ENCODE data around the gene TRPC6.
A peak's percentile ranks its signal among the peaks of the same experiment; 100 is the strongest.

Gene TRPC6

GRCh38 chr11:101583251-101584128 lies at the start of gene TRPC6:
TRPC6 (minus strand) TSS chr11:101584007; CDS start chr11:101583503, 504 bp downstream.
- H3K27me3 ChIP-seq (ENCODE audit: low read depth, low read length), result peaks cover 6% of the 10 kb centered on the region
- peak within 1 kb of the TSS; percentile 62 to 83 for H3K4me3 ChIP-seq (ENCODE audit: low read depth in 1 of 2, low read length in 2 of 2)
- no peaks in the 10 kb centered on the region for H3K9me3 ChIP-seq (ENCODE audit: control insufficient read depth in 1 of 2, low read length in 2 of 2)
- H3K4me1 ChIP-seq (ENCODE audit: control insufficient read depth in 1 of 2, insufficient read depth in 2 of 2, low read length in 2 of 2), result peaks cover 0 to 4% of the 10 kb centered on the region in 2 donors
- H3K27ac ChIP-seq (ENCODE audit: low read length), result peak within 1 kb of the TSS; percentile 70
- H3K36me3 ChIP-seq (ENCODE audit: control insufficient read depth in 1 of 2, insufficient read depth in 2 of 2, low read length in 2 of 2), result no peaks in the 10 kb centered on the region

GRCh38 chr11:101620026-101620425 lies 36.2 kb upstream of the TRPC6 start:
- Histone ChIP-seq H3K36me3 (ENCODE audit: control insufficient read depth in 1 of 2, insufficient read depth in 2 of 2, low read length in 2 of 2) (no peaks in the 10 kb centered on the region), H3K4me1 (ENCODE audit: control insufficient read depth in 1 of 2, insufficient read depth in 2 of 2, low read length in 2 of 2) (no peaks in the 10 kb centered on the region), H3K4me3 (ENCODE audit: low read depth in 1 of 2, low read length in 2 of 2) (no peak overlapping the region), H3K27ac (ENCODE audit: low read length) (no peak overlapping the region), H3K9me3 (ENCODE audit: control insufficient read depth in 1 of 2, low read length in 2 of 2) (no peaks in the 10 kb centered on the region), H3K27me3 (ENCODE audit: low read depth, low read length) (no peaks in the 10 kb centered on the region)

- Histone ChIP-seq H3K36me3 (ENCODE audit: control insufficient read depth in 1 of 2, insufficient read depth in 2 of 2, low read length in 2 of 2) (no peaks in the 10 kb centered on the region), H3K9me3 (ENCODE audit: control insufficient read depth in 1 of 2, low read length in 2 of 2) (no peaks in the 10 kb centered on the region), H3K27ac (ENCODE audit: low read length) (no peak overlapping the region), H3K4me3 (ENCODE audit: low read depth in 1 of 2, low read length in 2 of 2) (no peak overlapping the region), H3K27me3 (ENCODE audit: low read depth, low read length) (no peaks in the 10 kb centered on the region), H3K4me1 (ENCODE audit: control insufficient read depth in 1 of 2, insufficient read depth in 2 of 2, low read length in 2 of 2) (no peaks in the 10 kb centered on the region)
Observed at GRCh38 chr11:101618709-101619108, 34.9 kb upstream of the TRPC6 start.

- no peak overlapping the region for H3K27ac ChIP-seq (ENCODE audit: low read length)
- H3K27me3 ChIP-seq (ENCODE audit: low read depth, low read length), result no peaks in the 10 kb centered on the region
- H3K36me3 ChIP-seq (ENCODE audit: control insufficient read depth in 1 of 2, insufficient read depth in 2 of 2, low read length in 2 of 2), result no peaks in the 10 kb centered on the region
- no peak overlapping the region for H3K4me3 ChIP-seq (ENCODE audit: low read depth in 1 of 2, low read length in 2 of 2)
- no peaks in the 10 kb centered on the region for H3K4me1 ChIP-seq (ENCODE audit: control insufficient read depth in 1 of 2, insufficient read depth in 2 of 2, low read length in 2 of 2)
- no peaks in the 10 kb centered on the region for H3K9me3 ChIP-seq (ENCODE audit: control insufficient read depth in 1 of 2, low read length in 2 of 2)
Observed at GRCh38 chr11:101617735-101618332, 34.0 kb upstream of the TRPC6 start.

GRCh38 chr11:101612481-101612880 lies 28.7 kb upstream of the TRPC6 start:
- Histone ChIP-seq H3K9me3 (ENCODE audit: control insufficient read depth in 1 of 2, low read length in 2 of 2) (no peaks in the 10 kb centered on the region), H3K4me1 (ENCODE audit: control insufficient read depth in 1 of 2, insufficient read depth in 2 of 2, low read length in 2 of 2) (no peaks in the 10 kb centered on the region), H3K36me3 (ENCODE audit: control insufficient read depth in 1 of 2, insufficient read depth in 2 of 2, low read length in 2 of 2) (no peaks in the 10 kb centered on the region), H3K27me3 (ENCODE audit: low read depth, low read length) (no peaks in the 10 kb centered on the region), H3K27ac (ENCODE audit: low read length) (no peak overlapping the region), H3K4me3 (ENCODE audit: low read depth in 1 of 2, low read length in 2 of 2) (no peak overlapping the region)

- H3K27ac ChIP-seq (ENCODE audit: low read length), result no peak overlapping the region
- no peaks in the 10 kb centered on the region for H3K27me3 ChIP-seq (ENCODE audit: low read depth, low read length)
- H3K9me3 ChIP-seq (ENCODE audit: control insufficient read depth in 1 of 2, low read length in 2 of 2), result no peaks in the 10 kb centered on the region
- no peak overlapping the region for H3K4me3 ChIP-seq (ENCODE audit: low read depth in 1 of 2, low read length in 2 of 2)
- H3K36me3 ChIP-seq (ENCODE audit: control insufficient read depth in 1 of 2, insufficient read depth in 2 of 2, low read length in 2 of 2), result no peaks in the 10 kb centered on the region
- no peaks in the 10 kb centered on the region for H3K4me1 ChIP-seq (ENCODE audit: control insufficient read depth in 1 of 2, insufficient read depth in 2 of 2, low read length in 2 of 2)
Observed at GRCh38 chr11:101600924-101601323, 17.1 kb upstream of the TRPC6 start.

GRCh38 chr11:101586965-101587364 lies 3.2 kb upstream of the TRPC6 start:
- peaks cover 0 to 4% of the 10 kb centered on the region in 2 donors for H3K4me1 ChIP-seq (ENCODE audit: control insufficient read depth in 1 of 2, insufficient read depth in 2 of 2, low read length in 2 of 2)
- no peaks in the 10 kb centered on the region for H3K36me3 ChIP-seq (ENCODE audit: control insufficient read depth in 1 of 2, insufficient read depth in 2 of 2, low read length in 2 of 2)
- peaks cover 6% of the 10 kb centered on the region for H3K27me3 ChIP-seq (ENCODE audit: low read depth, low read length)
- H3K9me3 ChIP-seq (ENCODE audit: control insufficient read depth in 1 of 2, low read length in 2 of 2), result no peaks in the 10 kb centered on the region
- no peak overlapping the region for H3K4me3 ChIP-seq (ENCODE audit: low read depth in 1 of 2, low read length in 2 of 2)
- no peak overlapping the region for H3K27ac ChIP-seq (ENCODE audit: low read length)

- Histone ChIP-seq H3K27me3 (ENCODE audit: low read depth, low read length) (peaks cover 6% of the 10 kb centered on the region), H3K9me3 (ENCODE audit: control insufficient read depth in 1 of 2, low read length in 2 of 2) (no peaks in the 10 kb centered on the region), H3K36me3 (ENCODE audit: control insufficient read depth in 1 of 2, insufficient read depth in 2 of 2, low read length in 2 of 2) (no peaks in the 10 kb centered on the region), H3K4me1 (ENCODE audit: control insufficient read depth in 1 of 2, insufficient read depth in 2 of 2, low read length in 2 of 2) (peaks cover 0 to 4% of the 10 kb centered on the region in 2 donors), H3K27ac (ENCODE audit: low read length) (no peak overlapping the region), H3K4me3 (ENCODE audit: low read depth in 1 of 2, low read length in 2 of 2) (peak overlapping the region in 1 of 2 donors; percentile 83)
Observed at GRCh38 chr11:101584655-101585054, 848 bp upstream of the TRPC6 start.

- Histone ChIP-seq H3K9me3 (ENCODE audit: control insufficient read depth in 1 of 2, low read length in 2 of 2) (no peaks in the 10 kb centered on the region), H3K4me3 (ENCODE audit: low read depth in 1 of 2, low read length in 2 of 2) (peak overlapping the region; percentile 62 to 83), H3K4me1 (ENCODE audit: control insufficient read depth in 1 of 2, insufficient read depth in 2 of 2, low read length in 2 of 2) (peaks cover 0 to 4% of the 10 kb centered on the region in 2 donors), H3K27ac (ENCODE audit: low read length) (peak overlapping the region; percentile 70), H3K36me3 (ENCODE audit: control insufficient read depth in 1 of 2, insufficient read depth in 2 of 2, low read length in 2 of 2) (no peaks in the 10 kb centered on the region), H3K27me3 (ENCODE audit: low read depth, low read length) (peaks cover 6% of the 10 kb centered on the region)
Observed at GRCh38 chr11:101584129-101584515, 315 bp upstream of the TRPC6 start.

- H3K4me3 ChIP-seq (ENCODE audit: low read depth in 1 of 2, low read length in 2 of 2), result peak overlapping the region; percentile 62 to 83
- H3K27ac ChIP-seq (ENCODE audit: low read length), result no peak overlapping the region
- H3K36me3 ChIP-seq (ENCODE audit: control insufficient read depth in 1 of 2, insufficient read depth in 2 of 2, low read length in 2 of 2), result no peaks in the 10 kb centered on the region
- peaks cover 6% of the 10 kb centered on the region for H3K27me3 ChIP-seq (ENCODE audit: low read depth, low read length)
- no peaks in the 10 kb centered on the region for H3K9me3 ChIP-seq (ENCODE audit: control insufficient read depth in 1 of 2, low read length in 2 of 2)
- H3K4me1 ChIP-seq (ENCODE audit: control insufficient read depth in 1 of 2, insufficient read depth in 2 of 2, low read length in 2 of 2), result peaks cover 0 to 4% of the 10 kb centered on the region in 2 donors
Observed at GRCh38 chr11:101582989-101583250, 887 bp downstream of the TRPC6 start.

GRCh38 chr11:101582236-101582988 lies 1.4 kb downstream of the TRPC6 start:
- H3K36me3 ChIP-seq (ENCODE audit: control insufficient read depth in 1 of 2, insufficient read depth in 2 of 2, low read length in 2 of 2), result no peaks in the 10 kb centered on the region
- peaks cover 6% of the 10 kb centered on the region for H3K27me3 ChIP-seq (ENCODE audit: low read depth, low read length)
- no peak overlapping the region for H3K27ac ChIP-seq (ENCODE audit: low read length)
- H3K9me3 ChIP-seq (ENCODE audit: control insufficient read depth in 1 of 2, low read length in 2 of 2), result no peaks in the 10 kb centered on the region
- H3K4me1 ChIP-seq (ENCODE audit: control insufficient read depth in 1 of 2, insufficient read depth in 2 of 2, low read length in 2 of 2), result peaks cover 0 to 4% of the 10 kb centered on the region in 2 donors
- H3K4me3 ChIP-seq (ENCODE audit: low read depth in 1 of 2, low read length in 2 of 2), result peak overlapping the region; percentile 62 to 83

Measured in muscle layer of duodenum (tissue), 2 donors.